GM21390 (cell line): ENCODE data around the gene STAP2.

ENCODE experiments used
- ATAC-seq: cut with Tn5 transposase; IDR thresholded peaks from one replicate; pipeline ENCODE4 v1.9.1; 2021; ENCODE audit not compliant: unreplicated experiment

The STAP2 gene

DNA sequence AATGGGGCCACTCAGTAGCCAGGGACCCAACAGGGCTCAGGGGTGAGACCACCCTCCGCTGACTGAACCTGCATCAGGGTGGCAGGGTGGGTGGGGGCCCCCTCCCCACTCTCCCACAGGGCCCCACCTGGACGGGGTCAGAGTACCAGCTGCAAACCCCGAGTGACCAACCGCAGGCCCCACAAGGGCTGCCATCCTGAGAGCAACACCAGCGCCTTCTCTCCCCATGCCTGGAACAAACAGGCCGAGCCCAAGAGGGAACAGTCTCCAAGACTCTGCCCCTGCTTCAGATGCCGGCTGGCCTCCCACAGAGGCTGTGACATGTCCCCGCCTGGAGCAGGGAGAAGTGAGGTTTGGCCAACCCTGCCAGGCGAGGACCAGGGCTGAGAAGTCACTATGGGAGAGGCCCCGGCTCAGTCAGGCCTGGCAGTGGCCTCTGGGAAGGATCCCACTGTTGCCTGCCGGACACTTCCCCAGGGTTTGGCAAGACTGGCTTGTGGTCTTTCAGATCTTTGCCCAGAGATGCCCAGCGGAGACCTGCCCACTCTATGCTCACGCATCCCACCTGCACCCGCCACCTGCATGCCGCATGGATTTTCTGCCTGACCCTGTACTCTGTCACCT, 31.9 kb upstream of the STAP2 start:
- no peak for ATAC-seq

DNA sequence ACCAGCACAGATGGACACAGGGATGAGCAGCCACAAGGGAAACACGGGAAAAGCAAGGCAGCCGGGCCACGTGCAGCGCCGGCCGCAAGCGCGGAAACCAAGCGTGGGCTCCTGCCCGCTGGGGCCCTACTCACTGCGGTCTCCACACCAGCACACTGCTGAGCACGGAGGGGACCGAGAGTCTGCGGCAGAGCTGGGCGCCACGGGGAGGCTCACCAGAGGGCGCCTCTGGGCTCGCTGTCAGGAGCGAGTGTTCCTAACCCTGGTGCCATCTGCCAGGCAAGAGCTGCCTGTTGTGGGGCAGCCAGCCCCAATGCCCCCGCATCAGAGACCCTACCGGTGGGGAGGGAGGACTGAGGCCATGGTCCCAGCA, 31.2 kb upstream of the STAP2 start:
- peak; percentile 31 for ATAC-seq

DNA sequence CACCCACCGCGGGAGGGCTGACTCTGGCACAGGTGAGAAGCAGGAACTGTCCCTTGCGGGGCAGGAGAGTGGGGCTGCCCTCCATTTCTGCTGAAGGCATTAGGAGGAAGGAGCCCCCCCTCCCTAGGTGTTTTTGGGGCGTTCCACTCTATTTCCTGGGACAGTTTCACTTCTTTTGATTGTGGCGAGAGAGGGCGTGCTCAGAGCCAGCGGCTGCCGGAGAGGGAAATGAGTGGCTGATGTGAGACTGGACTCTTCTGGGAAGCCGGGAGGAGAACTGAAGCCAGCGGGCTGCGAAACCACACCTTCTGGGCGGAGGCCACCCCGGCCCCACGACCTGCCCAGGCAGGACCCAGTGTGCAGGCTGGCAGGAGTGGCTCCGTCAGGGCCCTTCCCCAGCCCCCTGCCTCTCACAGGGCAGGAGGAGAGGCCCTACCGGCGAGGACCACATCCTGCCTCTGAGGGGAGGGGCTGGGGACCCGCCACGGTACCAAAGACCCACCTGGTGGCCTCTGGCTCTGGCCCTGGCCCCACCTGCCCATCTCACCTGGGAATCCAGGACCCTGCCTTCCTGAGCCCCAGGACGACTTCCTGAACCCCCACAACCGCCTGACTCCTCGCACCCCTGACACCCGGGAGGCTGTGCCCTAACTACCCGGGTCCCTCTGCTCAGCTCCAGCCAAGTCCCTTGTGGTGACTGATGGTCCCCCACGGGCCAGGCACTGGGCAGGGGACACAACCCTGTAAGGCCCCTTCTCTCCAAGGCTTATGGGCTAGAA, 30.7 kb upstream of the STAP2 start:
- peak; percentile 46 for ATAC-seq

DNA sequence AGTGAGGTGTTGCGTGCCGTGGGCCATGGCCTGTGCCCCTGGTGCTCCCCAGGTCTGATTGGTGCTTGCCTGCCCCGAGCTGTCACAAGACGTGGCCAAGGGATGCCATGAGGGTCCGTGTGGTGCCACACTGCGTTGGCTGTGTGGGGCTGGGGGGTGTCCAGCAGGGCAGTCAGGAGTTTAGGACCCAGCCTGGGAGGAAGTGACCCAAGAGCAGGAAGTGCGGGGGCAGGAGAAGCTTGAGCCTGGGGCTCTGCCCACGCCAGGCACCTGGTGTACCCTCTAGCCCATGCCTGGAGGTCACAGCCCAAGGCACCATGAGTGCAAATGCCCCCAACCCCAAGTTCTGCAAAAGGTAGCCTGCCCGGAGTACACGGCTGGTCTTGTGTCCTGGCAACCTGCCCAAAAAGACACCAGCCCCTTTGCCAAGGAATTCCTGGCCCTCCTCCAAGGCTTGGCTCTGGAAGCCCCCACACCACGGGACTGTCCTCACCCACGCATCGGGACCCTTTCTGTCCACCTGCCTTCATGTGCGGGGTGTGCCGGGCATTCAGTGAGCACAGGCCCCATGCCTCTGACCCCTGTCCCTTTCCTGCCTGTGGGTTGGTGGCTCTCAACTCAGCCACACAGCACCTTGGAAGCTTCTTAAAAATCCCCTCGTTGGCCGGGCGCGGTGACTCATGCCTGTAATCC, 29.6 kb upstream of the STAP2 start:
- no peak for ATAC-seq

DNA sequence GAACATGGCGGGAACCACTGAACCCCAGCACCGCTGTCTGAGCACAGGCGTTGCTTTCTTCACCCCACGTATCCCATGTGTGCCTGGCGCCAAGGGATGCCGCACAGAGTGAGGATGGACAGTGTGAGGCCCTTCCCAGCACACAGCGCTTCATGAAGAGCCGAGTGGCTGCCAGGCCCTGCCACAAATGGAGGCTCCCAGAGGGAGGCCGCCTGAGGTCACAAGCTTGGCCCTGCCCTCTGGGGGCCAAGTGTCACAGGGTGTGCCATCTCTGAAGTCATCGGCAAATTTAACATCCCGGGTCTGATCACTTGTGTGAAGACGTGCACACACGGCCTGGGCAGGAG, 29.1 kb upstream of the STAP2 start:
- no peak for ATAC-seq

DNA sequence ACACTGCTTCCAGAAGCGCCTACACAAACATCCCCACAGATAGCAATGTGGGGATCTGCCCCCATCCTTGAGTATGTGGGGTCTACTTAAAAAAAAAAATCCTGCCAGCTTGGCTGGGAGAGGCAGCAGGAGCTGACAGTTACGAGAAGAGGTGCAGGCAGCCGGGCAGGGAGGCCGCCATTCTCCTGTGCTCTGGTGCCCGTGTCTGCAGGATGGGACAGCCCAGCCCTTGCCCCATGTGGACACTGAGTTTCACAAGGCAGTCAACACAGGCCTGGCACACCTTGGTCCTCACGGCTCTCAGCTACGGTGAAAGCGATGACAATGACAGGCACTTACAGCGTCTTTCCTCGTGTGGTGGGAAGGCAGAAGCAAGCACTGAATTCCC, 28.7 kb upstream of the STAP2 start:
- ATAC-seq, result no peak

DNA sequence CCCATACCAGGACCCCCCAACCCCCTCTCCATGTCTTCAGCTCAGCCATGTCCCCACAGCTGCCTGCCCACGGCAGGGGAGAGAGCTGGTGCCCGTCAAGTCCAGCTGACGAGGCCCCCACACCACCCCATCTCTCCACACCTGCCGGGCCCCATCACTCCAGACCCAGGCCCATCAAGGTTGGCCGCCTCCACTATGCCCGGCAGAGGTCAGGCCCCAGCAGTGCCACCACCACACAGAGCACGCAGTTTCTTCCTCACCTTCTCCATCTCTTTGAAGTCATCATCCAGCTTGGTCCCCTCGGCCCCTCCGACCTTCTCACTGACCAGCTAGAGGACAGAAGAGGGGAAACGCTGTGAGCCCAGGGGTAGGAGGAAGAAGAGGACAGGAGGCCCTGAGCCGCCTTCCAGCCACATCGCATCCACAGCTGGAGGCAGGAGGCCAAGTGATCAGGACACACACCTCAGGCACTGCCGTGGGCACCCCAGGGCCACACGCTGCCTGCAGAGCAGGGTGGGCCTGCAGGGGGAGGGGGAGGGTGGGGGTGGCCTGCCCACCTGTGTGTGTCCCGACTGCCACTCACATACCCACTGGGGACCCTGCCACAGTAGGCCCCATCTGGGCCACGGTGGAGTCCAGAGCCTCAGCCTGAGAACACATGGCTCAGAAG, 28.2 kb upstream of the STAP2 start:
- no peak for ATAC-seq

DNA sequence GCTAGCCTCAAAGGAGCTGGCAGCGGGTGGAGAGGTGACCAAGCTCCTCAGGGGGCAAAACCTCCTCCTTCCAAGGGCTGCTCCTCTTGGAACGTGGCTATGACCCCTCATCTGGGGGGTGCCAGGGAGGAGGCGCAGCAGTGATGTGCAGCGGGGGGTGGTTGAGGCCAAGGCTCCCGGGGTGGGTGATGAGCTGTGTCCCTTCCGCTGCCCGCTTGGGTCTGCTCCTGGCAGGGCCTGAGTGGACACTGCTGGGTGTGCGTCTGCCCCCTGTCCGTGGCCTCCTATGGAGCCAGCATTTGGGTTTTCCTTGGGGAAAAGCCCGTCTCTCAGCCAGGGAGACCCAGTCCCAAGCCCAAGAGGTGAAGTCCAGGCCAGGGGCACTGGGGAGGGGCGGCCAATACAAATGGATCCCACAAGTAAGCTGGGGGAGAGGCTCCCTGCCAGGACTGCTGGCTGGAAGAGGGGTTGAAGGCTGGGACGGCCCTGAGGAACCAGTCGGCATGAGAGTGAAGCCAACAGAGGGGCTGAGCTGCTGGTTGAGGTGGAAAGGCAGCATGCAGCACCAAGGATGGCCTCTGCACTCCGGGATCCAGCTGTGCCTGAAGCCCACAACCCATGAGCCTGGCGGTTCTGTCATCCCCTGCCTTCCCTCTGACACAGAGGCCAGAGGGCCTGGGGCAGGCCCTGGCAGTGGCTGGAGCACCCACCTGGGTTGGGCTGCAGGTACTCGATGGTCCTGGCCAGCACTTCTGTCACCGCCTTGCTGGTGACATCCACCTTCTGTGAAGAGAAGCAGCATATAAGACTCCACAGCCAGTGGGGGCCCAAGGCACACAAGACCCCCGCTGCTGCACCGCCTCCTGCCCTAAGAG, 27.4 kb upstream of the STAP2 start:
- no peak for ATAC-seq

DNA sequence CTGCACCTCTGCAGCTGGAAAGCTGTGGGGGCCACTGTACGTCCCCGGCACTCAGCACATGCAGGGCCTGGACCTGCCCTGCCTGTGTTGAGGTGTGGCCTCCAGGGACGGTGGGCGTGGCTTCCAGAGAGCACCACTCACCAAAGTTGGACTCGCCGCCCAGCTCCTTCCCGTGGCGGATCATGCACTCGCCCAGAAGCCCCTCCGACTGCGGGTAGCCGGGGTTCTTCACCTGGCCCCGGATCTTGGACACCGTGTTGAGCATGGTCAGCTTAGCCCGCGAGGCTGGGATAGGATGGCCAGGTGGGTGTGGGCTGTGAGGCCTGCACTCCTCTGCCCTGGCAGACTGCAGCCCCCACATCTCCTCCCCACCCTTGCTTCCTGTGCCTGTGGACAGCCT, 26.7 kb upstream of the STAP2 start:
- no peak for ATAC-seq

DNA sequence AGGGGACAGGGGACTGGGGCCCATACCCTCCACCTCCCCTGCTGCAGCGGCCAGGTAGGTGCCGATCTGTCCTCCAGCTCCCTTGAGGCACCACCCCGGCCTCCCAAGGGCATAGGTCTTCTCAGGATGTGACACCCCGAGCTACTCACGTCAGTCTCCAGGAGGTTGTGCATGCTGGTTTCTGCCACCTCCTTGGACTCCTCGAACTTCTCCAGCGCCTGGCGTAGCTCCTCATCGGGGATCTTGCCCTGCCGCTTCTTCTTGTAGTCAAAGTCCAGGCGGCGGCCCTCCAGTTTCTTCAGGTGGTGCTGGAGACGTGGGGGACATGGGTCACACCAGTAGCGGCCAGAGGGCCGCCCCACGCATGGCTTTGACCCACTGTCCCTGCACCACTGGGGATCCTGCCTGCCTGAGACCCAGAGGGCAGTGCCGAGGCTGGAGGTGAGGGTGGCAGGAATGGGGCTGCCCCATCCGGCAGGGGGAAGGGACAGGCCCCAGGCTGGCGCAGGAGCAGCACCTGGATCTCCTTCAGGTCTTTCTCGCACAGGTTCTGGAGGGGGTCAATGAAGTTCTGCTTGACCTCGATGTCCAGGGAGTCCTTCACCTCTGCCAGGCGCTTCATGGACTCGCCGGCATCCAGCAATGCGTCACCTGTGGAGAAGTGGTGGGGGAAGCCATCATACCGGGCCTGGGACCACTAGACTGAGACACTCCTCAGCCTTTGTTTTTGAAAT, 25.1 kb upstream of the STAP2 start:
- ATAC-seq, result no peak

DNA sequence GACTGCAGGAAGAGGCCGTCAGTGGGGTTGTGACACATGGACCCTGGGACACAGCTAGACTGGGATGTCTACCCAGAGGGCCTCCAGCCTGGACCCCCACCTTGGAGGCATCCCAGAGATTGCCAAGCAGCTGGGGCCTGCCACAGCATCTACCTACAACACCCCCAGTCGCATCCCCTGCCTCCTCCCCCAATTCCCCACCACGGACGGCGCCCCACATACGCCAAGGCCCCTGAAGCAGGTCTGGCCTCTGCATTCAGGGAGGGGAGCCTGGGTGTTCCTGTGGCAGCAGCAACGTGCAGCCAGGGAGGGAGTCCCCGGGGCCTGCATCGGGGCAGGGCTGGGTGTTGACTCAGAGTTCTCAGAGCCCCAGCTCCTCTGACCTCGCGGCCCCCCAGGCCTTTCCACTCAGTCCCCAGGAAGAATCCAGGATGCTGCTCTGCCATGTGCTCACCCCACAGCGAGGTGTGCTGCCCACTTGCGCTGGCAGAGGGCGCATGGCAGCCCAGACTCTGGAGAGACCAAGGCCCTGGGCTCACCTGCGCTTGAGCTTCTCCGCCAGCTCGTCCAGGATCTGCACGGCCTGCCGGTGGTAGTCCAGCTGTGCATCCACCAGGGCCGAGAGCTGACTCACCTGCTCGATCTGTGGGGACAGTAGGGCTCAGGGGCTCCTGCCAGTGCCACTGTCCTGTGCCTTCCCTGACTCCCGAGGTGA, 24.4 kb upstream of the STAP2 start:
- no peak for ATAC-seq

DNA sequence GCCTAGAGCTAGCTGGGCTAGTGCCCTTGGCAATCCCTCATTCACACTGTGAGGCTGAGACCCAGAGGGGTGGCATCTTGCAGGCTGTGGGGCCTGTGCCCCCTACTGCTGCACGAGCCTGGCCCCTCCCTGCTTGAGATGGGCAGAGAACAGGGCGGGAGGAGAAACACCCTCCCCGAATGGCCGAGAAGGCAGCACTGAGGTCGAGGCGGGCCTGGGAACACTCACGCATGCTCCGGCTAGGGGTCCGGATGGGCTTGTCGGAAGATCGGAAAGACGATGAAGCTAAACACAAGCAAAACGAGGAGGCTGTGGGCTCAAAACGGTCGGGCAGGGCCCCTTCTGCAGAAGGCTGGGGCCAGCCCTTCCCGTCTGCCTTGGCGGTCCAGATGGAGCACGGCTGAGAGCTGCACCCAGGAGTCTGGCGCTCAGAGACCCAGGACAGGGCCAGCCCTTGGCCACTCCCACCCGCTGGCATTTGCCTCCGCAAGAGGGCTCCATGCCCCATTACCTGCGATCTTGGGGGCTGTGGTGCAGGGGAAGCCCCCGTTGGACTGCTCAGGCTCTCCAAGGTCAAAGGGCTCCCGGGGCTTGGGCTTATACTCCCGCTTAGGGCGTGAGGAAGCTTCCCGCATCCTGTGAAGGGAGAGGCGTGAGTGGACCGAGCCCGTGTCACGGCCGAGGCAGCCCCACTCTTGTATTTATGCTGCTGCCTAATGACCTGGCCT, 23.6 kb upstream of the STAP2 start:
- ATAC-seq, result no peak

DNA sequence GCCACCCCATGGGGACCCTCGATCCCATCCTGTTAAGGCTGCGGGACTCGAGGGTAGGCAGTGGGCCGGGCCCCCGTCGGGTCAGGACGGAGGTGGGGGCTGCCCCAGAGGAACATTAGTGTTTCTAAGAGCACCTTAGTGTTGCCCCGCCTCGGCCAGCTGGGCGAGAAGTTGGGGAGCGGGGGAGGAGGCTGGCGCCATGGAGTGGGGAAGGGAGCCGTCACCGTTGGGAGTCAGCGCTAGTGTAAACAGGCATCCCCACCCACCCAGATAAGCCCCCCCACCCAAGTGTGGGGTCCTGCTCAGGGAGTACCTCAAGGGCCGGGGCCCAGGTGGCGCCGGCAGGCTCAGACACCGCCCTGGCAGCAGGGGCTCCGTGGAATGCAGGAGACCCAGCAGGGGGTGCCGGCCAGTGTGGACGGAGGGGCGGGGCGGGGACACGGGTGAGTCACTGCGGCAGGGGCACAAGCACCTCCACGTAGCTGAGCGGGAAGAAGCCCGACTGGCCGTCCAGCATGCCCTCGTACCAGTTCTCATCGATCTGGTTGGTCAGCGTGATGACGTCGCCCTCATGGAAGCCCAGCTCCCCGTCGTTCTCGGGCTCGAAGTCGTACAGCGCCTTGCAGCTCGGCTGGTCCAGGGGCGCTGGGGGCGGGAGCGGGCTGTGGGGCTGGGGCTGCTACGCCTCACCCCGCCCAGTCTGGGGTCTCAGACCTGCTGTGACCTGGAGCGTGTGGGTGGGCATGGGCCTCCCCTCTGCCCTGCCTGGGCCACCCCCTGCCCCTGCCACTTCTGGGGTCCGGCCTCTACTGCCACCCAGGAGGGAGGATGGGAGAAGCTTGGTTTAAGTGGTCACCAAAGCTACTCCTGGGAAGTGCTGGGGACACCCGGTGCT, 22.8 kb upstream of the STAP2 start:
- no peak for ATAC-seq

DNA sequence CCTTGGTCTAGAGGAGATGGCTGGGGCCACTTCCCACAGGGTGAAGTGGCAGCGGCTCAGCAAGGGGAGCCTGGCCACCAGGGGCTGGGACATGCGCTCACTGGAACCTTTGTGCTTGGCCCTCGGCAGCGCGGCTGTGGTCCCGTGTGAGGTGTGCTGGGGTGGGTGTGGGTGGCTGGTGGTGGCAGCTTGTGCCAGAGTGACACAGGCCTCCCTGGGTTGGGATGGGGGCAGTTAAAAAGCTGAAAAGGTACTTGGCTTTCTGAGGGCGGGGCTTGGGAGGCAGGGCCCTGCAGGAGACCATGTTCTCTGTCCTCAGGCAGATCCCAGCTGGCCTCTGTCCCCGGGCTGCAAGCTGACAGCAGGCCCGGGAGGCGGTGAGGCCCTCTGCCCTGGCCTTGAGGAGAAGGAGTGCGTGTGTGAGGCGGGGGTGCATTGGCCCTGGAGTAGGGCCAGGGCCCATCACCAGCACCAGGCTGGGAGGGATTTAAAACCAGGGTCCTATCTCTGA, 22.1 kb upstream of the STAP2 start:
- no peak for ATAC-seq

DNA sequence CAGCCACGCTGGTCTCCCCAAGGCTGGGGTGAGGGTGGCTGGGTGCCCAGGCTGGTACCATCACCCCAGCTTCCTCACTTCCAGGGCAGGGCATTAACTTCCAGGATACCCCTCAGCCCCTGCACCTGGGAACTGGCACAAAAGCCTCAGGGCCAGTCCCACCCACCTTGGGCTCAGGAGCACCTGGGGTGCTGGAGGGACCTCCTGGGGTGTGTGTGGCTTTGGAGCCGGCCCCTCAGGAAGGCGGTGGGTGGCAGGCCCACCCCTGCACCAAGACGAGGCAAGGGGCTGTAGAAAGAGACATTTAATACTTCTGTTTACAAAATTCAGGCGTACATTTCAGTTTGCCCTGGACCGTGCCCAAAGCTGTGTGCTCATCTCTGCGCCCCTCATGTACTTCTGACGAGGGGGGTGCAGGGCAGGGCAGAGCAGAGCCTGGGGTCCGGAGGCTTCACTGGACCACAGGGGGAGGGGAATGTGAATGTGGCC, 21.5 kb upstream of the STAP2 start:
- ATAC-seq, result no peak

DNA sequence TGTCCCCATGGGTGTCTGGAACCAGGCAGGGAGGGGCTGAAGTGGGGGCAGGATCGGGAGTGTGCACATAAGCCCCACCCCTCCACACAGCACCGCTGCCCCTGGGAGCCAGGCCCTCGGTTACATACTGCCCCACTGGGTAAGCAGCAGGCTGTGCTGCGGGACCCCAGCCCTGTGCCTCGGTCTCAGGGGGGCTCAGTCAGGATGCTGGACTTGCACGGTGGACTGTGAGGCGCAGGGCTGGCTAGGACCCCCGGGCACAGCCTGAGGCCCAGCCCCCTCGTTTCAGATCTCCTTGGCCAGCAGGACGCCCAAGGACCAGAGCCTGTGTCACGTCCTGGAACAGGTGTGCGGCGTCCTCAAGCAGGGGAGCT, 21.0 kb upstream of the STAP2 start:
- ATAC-seq, result no peak

DNA sequence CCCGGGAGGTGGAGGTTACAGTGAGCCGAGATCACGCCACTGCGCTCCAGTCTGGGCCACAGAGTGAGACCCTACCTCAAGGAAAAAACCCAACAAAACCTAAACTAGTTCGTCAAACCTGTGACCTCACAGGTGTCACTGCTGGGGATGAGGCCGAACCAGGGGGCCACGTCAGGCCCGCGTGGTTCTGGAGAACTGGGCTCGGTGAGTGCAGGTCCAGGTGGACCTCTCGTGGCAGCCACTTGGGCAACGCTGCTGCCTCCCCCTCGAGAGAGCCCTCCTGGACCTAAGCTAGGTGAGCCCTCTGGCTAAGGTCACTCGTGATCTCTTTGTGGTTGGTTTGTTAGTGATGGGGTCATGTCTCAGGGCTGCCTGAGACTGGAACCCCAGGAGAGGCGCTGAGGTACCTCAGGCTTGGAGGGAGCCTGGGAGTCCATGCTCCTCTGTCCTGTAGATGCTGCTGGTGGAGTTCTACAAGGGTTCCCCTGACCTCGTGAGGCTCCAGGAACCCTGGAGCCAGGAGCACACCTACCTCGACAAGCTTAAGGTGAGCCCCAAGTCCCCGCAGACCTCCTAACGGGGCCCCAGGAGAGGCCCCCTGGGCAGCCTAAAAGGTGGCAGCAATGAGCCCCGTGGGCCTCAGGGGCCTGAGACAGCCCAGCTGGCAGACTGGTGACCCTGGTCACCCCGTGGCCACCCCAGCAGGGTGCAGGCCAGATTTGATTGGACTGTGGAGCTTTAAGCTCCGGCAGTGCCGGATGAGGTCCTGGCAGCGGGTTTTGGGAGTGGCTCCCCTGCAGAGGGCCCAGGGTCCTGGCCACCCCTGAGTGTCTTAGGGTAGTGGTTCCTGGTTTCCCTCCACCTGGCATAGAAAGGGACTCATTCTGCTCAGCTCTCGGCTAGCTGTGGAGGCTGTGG, 20.3 kb upstream of the STAP2 start:
- ATAC-seq, result no peak
